Measurements from ENCODE around the gene GNS.

Gene GNS

DNA sequence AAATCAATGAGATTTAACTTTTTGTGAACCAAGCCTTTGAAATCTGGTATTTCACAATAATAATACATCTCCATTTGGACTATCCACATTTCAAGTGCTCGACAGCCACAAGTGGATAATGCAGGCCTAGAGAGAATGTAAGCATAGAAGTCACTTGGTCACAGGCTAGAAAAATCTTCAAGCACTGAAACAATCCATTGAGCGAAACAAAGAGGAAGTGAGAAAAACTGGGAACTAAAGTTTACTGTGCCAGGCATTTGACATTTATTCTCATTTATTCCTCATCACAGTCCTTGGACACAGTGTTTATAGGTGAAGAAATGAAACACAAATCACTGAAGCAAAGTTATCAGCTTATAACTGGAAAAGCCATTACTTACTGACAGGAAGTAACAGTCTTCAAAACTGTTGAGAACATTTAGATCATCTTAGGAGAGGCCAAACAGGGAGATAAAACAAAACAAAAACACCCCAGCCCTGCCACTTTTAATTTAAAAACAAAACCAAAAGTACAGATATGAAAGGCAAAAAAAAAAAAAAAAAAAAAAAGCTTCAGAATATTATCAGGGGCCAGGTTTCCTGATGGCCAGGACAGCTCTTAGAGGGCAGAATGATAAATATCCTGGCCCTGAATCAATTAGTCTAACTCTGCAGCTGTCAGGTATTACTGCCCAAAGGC is 29.2 kb downstream of the GNS start:
- Histone ChIP-seq H3K9ac (ENCODE audit: low read length) (no peak overlapping the region), H3K9me3 (ENCODE audit: control insufficient read depth, low read depth, low read length) (no peaks in the 10 kb centered on the region), H3K27ac (ENCODE audit: low read length) (no peak overlapping the region), H3K4me1 (ENCODE audit: control insufficient read depth, low read depth, low read length) (no peaks in the 10 kb centered on the region), H3K4me3 (ENCODE audit: low read length) (no peak overlapping the region), H3K36me3 (ENCODE audit: control insufficient read depth, low read depth, low read length) (peaks cover 10% of the 10 kb centered on the region), H3K27me3 (ENCODE audit: control insufficient read depth, insufficient read depth, low read length) (no peaks in the 10 kb centered on the region)

DNA sequence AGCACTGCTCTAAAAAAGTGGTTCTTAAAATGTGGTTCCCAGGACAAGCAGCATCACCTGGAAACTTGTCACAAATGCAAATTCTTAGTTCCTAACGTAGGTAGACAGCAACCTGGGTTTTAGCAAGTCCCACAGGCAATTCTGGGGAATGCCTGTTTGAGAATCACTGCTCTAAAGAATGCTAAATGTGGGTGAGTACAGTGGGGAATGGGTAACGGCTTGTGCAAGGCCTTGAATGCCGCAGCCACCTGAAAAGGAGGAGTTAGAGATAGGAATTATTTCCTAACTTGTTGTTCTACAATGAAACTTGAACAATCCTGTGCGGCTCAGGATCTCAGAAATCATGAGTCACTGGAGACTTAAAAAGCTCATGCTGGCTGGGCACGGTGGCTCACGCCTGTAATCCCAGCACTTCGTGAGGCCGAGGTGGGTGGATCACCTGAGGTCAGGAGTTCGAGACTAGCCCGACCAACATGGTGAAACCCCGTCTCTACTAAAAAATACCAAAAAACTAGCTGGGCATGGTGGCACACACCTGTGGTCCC is 34.9 kb downstream of the GNS start:
- peaks cover 38% of the 10 kb centered on the region for H3K36me3 ChIP-seq (ENCODE audit: control insufficient read depth, low read depth, low read length)
- H3K27me3 ChIP-seq (ENCODE audit: control insufficient read depth, insufficient read depth, low read length) = no peaks in the 10 kb centered on the region
- H3K9ac ChIP-seq (ENCODE audit: low read length) = no peak overlapping the region
- H3K9me3 ChIP-seq (ENCODE audit: control insufficient read depth, low read depth, low read length) = no peaks in the 10 kb centered on the region
- no peak overlapping the region for H3K27ac ChIP-seq (ENCODE audit: low read length)
- H3K4me1 ChIP-seq (ENCODE audit: control insufficient read depth, low read depth, low read length) = no peaks in the 10 kb centered on the region
- H3K4me3 ChIP-seq (ENCODE audit: low read length) = no peak overlapping the region

DNA sequence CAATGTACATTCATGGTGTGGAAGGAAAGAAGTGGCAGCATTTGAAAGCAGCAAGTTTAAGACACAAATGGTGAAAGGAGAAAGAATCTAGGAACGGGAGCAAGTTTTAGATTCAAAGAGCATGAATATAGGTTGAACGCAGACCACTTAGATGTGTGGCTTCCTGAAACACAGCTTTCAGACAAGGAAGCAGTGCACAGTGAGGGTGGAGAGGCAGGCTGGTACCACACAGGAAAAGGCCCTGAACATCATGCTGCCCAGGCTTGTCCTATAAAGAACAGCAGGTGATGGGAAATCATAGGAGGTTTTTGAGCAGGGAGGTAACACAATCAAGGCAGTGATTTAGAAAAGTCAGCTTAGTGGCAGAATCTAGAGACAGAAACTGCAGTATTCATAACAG is 35.6 kb downstream of the GNS start:
- no peaks in the 10 kb centered on the region for H3K4me1 ChIP-seq (ENCODE audit: control insufficient read depth, low read depth, low read length)
- H3K9ac ChIP-seq (ENCODE audit: low read length) = no peak overlapping the region
- H3K36me3 ChIP-seq (ENCODE audit: control insufficient read depth, low read depth, low read length) = peaks cover 40% of the 10 kb centered on the region
- H3K27me3 ChIP-seq (ENCODE audit: control insufficient read depth, insufficient read depth, low read length) = no peaks in the 10 kb centered on the region
- no peaks in the 10 kb centered on the region for H3K9me3 ChIP-seq (ENCODE audit: control insufficient read depth, low read depth, low read length)
- H3K4me3 ChIP-seq (ENCODE audit: low read length) = no peak overlapping the region
- H3K27ac ChIP-seq (ENCODE audit: low read length) = no peak overlapping the region

DNA sequence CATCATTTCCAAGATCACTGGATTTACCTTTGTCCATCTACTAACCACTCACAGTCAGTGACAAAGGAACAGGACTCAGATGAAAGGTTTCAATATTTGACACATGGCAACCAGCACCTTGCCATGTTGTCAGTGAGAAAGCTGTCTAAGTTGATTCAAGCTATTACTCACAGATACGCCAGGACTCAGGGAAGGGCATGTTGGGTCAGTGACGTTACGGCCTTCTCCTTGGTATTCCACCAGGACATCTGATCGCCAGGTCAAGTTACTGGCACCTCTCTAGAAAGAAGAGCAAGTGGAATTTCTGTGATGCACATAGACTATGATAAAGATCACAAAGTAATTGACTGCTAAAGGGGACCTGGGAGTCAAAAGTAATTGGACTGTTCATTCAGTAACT is 36.4 kb downstream of the GNS start:
- H3K9ac ChIP-seq (ENCODE audit: low read length) = no peak overlapping the region
- H3K4me3 ChIP-seq (ENCODE audit: low read length) = no peak overlapping the region
- no peaks in the 10 kb centered on the region for H3K9me3 ChIP-seq (ENCODE audit: control insufficient read depth, low read depth, low read length)
- H3K27ac ChIP-seq (ENCODE audit: low read length) = no peak overlapping the region
- H3K36me3 ChIP-seq (ENCODE audit: control insufficient read depth, low read depth, low read length) = peaks cover 34% of the 10 kb centered on the region
- no peaks in the 10 kb centered on the region for H3K27me3 ChIP-seq (ENCODE audit: control insufficient read depth, insufficient read depth, low read length)
- H3K4me1 ChIP-seq (ENCODE audit: control insufficient read depth, low read depth, low read length) = no peaks in the 10 kb centered on the region

DNA sequence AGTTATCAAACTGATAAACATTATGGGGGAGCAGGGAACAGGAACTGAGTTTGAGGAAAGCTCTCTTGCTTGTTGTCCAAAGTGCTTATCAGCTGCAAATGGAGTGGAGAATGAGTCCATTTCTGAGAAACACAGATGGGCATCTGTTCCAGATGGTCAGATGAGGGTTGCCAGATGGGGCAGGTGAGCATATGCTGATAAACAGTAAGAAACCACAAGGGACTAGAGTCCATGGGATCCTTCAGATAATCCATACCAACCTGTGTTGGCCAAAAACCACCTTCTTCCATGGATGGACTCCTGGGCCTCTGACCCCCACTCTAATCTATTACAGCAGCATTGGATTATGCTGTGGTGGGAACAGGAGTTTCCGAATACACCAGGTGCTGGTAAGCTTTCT is 38.3 kb downstream of the GNS start:
- Histone ChIP-seq H3K36me3 (ENCODE audit: control insufficient read depth, low read depth, low read length) (peaks cover 47% of the 10 kb centered on the region), H3K27me3 (ENCODE audit: control insufficient read depth, insufficient read depth, low read length) (no peaks in the 10 kb centered on the region), H3K9me3 (ENCODE audit: control insufficient read depth, low read depth, low read length) (no peaks in the 10 kb centered on the region), H3K9ac (ENCODE audit: low read length) (no peak overlapping the region), H3K4me1 (ENCODE audit: control insufficient read depth, low read depth, low read length) (no peaks in the 10 kb centered on the region), H3K4me3 (ENCODE audit: low read length) (no peak overlapping the region), H3K27ac (ENCODE audit: low read length) (no peak overlapping the region)

DNA sequence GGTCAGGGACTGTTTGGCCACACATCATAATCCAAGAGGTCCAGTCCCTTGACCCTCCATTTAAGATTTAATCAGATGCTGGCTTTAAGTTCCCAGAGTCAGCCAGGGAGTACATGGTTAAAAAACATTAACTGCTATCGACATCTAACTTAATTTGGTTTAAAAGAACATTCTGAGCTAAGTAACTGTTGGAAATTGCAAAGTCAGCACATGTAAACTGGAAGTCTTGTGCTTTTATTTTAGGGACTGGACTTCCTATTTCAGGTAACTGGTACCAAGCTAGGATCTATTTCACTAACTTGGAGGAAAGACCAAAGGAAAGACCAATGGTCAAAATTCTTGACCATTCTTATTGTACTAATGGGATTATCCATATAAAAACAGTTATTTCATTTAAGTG is 40.6 kb downstream of the GNS start:
- peaks cover 60% of the 10 kb centered on the region for H3K36me3 ChIP-seq (ENCODE audit: control insufficient read depth, low read depth, low read length)
- no peaks in the 10 kb centered on the region for H3K4me1 ChIP-seq (ENCODE audit: control insufficient read depth, low read depth, low read length)

DNA sequence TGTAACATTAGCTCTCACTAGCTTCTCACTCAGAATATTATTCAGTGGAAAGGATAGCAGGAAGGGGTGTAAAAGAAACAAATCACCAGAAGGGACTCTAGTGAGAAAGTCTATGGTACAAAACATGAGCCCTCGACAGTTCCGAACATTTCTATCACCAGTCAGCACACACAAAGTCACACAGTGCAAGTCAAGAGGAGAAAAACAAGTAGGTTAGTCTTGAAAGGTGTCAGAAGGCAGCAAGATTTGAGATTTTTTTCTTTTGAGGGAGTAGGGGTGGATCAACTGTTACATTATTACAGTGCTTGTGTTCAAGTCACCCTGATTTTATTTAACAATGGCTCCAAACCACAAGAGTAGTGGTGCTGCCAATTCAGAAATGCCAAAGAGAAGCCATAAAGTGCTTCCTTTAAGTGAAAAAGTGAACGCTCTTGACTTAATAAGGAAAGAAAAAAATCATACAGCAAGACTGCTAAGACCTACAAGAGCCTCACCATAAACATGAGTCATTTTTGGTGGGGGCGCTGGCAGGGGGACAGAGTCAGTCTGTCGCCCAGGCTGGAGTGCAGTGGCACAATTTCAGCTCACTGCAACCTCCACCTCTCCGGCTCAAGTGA is 42.3 kb downstream of the GNS start:
- Histone ChIP-seq H3K9me3 (ENCODE audit: control insufficient read depth, low read depth, low read length) (no peaks in the 10 kb centered on the region), H3K27me3 (ENCODE audit: control insufficient read depth, insufficient read depth, low read length) (no peaks in the 10 kb centered on the region), H3K36me3 (ENCODE audit: control insufficient read depth, low read depth, low read length) (peaks cover 47% of the 10 kb centered on the region), H3K4me3 (ENCODE audit: low read length) (no peak overlapping the region), H3K27ac (ENCODE audit: low read length) (no peak overlapping the region), H3K9ac (ENCODE audit: low read length) (no peak overlapping the region), H3K4me1 (ENCODE audit: control insufficient read depth, low read depth, low read length) (no peaks in the 10 kb centered on the region)

More for the DNA sequence above, 40.6 kb downstream of the GNS start:
- H3K27me3 ChIP-seq (ENCODE audit: control insufficient read depth, insufficient read depth, low read length) = no peaks in the 10 kb centered on the region
- H3K9ac ChIP-seq (ENCODE audit: low read length) = no peak overlapping the region
- no peak overlapping the region for H3K27ac ChIP-seq (ENCODE audit: low read length)
- no peak overlapping the region for H3K4me3 ChIP-seq (ENCODE audit: low read length)
- H3K9me3 ChIP-seq (ENCODE audit: control insufficient read depth, low read depth, low read length) = no peaks in the 10 kb centered on the region

DNA sequence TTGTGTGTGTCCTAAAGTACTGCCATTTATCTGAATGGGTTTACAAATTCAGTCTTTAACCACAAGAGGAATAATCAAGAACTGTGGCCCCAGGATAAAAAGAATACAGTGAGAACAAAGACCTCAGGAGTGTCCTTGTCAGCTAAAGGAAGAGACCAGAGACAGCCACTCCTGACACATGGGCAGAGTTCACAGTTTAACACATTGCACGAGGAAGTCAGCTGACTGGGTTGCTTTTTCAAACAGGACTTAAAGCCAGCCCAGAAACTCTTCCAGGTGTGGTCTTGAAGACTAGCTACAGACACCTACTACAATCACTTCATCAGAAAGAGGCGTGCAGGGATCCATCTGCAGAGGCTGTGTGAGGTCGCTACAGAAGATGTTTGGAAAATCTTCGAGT is 42.8 kb downstream of the GNS start:
- H3K4me3 ChIP-seq (ENCODE audit: low read length) = no peak overlapping the region
- no peak overlapping the region for H3K9ac ChIP-seq (ENCODE audit: low read length)
- H3K4me1 ChIP-seq (ENCODE audit: control insufficient read depth, low read depth, low read length) = no peaks in the 10 kb centered on the region
- no peaks in the 10 kb centered on the region for H3K9me3 ChIP-seq (ENCODE audit: control insufficient read depth, low read depth, low read length)
- H3K27me3 ChIP-seq (ENCODE audit: control insufficient read depth, insufficient read depth, low read length) = no peaks in the 10 kb centered on the region
- H3K27ac ChIP-seq (ENCODE audit: low read length) = no peak overlapping the region
- peaks cover 43% of the 10 kb centered on the region for H3K36me3 ChIP-seq (ENCODE audit: control insufficient read depth, low read depth, low read length)

DNA sequence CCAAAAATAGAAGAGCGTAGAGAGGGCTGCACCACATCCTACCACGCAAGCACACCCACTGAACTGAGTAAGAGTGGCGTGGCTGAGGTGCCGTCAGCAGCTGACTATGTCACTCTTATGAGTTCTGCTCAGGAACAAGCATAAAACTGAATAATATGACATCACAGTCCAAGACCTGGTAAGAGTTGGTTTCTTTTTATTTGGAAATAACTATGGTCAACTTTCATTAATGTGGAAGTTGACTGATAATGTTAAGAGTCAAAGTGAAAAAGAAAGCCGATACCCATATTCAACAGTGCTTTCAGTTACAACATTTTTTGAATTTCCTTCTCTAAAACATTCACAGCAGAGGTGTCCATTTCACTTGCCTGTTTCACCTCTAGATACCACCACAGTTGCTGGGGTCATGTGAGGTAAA is 44.6 kb downstream of the GNS start:
- no peak overlapping the region for H3K9ac ChIP-seq (ENCODE audit: low read length)
- no peak overlapping the region for H3K27ac ChIP-seq (ENCODE audit: low read length)
- H3K36me3 ChIP-seq (ENCODE audit: control insufficient read depth, low read depth, low read length) = peaks cover 29% of the 10 kb centered on the region
- no peaks in the 10 kb centered on the region for H3K27me3 ChIP-seq (ENCODE audit: control insufficient read depth, insufficient read depth, low read length)
- no peak overlapping the region for H3K4me3 ChIP-seq (ENCODE audit: low read length)
- no peaks in the 10 kb centered on the region for H3K4me1 ChIP-seq (ENCODE audit: control insufficient read depth, low read depth, low read length)
- H3K9me3 ChIP-seq (ENCODE audit: control insufficient read depth, low read depth, low read length) = no peaks in the 10 kb centered on the region

DNA sequence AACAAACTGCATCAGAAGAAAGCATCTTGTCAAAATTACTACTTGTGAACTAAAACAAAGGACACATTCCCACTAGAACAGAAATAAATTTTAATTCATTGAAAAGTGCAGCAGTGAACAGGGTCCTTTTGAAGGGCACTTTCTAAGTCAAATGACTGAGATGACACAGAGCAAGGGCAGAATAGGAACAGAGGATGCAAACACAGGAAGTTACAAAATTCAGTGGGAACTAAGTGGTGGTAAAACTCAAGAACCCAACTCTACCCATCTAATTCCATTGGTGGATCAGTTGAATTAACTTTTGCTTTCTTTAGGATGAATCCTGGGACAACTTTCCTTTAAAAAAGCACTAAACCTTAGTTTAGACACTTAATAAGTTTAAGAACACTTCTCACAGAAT is 45.8 kb downstream of the GNS start:
- no peak overlapping the region for H3K27ac ChIP-seq (ENCODE audit: low read length)
- no peaks in the 10 kb centered on the region for H3K9me3 ChIP-seq (ENCODE audit: control insufficient read depth, low read depth, low read length)
- no peaks in the 10 kb centered on the region for H3K4me1 ChIP-seq (ENCODE audit: control insufficient read depth, low read depth, low read length)
- no peak overlapping the region for H3K4me3 ChIP-seq (ENCODE audit: low read length)
- no peak overlapping the region for H3K9ac ChIP-seq (ENCODE audit: low read length)
- no peaks in the 10 kb centered on the region for H3K27me3 ChIP-seq (ENCODE audit: control insufficient read depth, insufficient read depth, low read length)
- peaks cover 26% of the 10 kb centered on the region for H3K36me3 ChIP-seq (ENCODE audit: control insufficient read depth, low read depth, low read length)

DNA sequence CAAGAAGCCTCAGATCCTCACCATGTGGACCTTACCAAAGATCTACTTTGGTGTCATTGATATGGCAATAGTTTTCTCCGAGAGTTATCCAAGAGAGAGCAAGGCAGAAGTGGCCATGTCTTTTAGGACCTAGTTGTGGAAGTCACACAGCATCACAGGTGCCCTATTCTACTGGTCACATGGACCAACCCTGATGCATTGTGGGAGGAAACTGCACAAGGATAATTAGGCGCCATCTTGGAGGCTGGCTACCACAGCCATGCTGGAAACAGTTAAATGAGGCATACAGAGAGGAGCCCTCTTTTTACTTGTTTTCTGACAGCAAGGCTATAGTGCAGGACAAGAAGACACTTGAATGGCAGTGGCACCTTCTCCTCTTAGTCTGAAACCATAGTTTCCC is 49.8 kb downstream of the GNS start:
- peaks cover 4% of the 10 kb centered on the region for H3K36me3 ChIP-seq (ENCODE audit: control insufficient read depth, low read depth, low read length)
- no peaks in the 10 kb centered on the region for H3K9me3 ChIP-seq (ENCODE audit: control insufficient read depth, low read depth, low read length)
- H3K27me3 ChIP-seq (ENCODE audit: control insufficient read depth, insufficient read depth, low read length) = no peaks in the 10 kb centered on the region
- no peak overlapping the region for H3K9ac ChIP-seq (ENCODE audit: low read length)
- H3K27ac ChIP-seq (ENCODE audit: low read length) = no peak overlapping the region
- H3K4me1 ChIP-seq (ENCODE audit: control insufficient read depth, low read depth, low read length) = no peaks in the 10 kb centered on the region
- no peak overlapping the region for H3K4me3 ChIP-seq (ENCODE audit: low read length)

DNA sequence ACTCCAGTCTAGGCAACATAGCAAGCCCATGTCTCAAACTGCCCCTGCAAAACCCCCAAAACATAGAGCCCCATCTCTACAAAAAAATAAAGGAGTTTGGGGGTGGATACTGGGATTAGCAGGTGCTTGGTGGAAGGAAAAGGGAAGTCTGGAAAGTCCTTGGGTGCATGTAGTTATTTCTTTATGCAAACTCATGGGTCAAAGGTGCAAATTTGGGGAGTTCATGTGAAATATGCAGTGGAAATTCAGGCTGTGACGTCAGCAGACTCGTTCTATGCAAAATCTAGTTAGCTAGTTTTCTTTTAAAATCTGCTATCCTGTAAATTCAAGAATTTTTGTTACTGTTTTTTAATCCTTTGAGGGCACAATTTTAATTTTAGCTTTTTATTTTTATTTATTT is 51.3 kb downstream of the GNS start:
- Histone ChIP-seq H3K36me3 (ENCODE audit: control insufficient read depth, low read depth, low read length) (no peaks in the 10 kb centered on the region), H3K9me3 (ENCODE audit: control insufficient read depth, low read depth, low read length) (no peaks in the 10 kb centered on the region), H3K27ac (ENCODE audit: low read length) (no peak overlapping the region), H3K4me1 (ENCODE audit: control insufficient read depth, low read depth, low read length) (no peaks in the 10 kb centered on the region), H3K27me3 (ENCODE audit: control insufficient read depth, insufficient read depth, low read length) (no peaks in the 10 kb centered on the region), H3K4me3 (ENCODE audit: low read length) (no peak overlapping the region), H3K9ac (ENCODE audit: low read length) (no peak overlapping the region)
